HFFc6 (cell line): ENCODE results near the gene PANX2. TPM values are rescaled to one million over a fixed set of nuclear protein-coding genes. Genes with fewer than 3 reads are reported as not detected.
A peak's percentile ranks its signal among the peaks of the same experiment; 100 is the strongest.

ENCODE experiments used
- DNase-seq: peaks from one replicate; pipeline ENCODE4 v3.0.0-alpha.2; 2018
- H3K27ac Mint-ChIP-seq: 2 replicates; pipeline ENCODE4 v1.8.0; 2020; ENCODE audit warnings: mild to moderate bottlenecking, mixed read lengths
- H3K27me3 Mint-ChIP-seq: 2 replicates; pipeline ENCODE4 v1.8.0; 2021; ENCODE audit warnings: mild to moderate bottlenecking, moderate library complexity, mixed read lengths; ENCODE audit not compliant: insufficient read depth
- H3K36me3 Mint-ChIP-seq: 2 replicates; pipeline ENCODE4 v1.8.0; 2021; ENCODE audit warnings: low read depth, mixed read lengths
- H3K4me1 Mint-ChIP-seq: 2 replicates; pipeline ENCODE4 v1.8.0; 2020; ENCODE audit warnings: low read depth, mixed read lengths
- H3K4me3 Mint-ChIP-seq: 2 replicates; pipeline ENCODE4 v1.8.0; 2020; ENCODE audit warnings: mild to moderate bottlenecking, moderate library complexity, mixed read lengths
- H3K9me3 Mint-ChIP-seq: 2 replicates; pipeline ENCODE4 v1.8.0; 2020; ENCODE audit warnings: mild to moderate bottlenecking, mixed read lengths
- total RNA-seq, 6 experiments: library from RNA; stranded (reverse); fragmentation: NEBNext Ultra II Directional; extraction: Animal tissue kit (Norgen Biotek cat#: 25700); gene quantifications; 2 replicates in 1 of 6; 3 replicates in 5 of 6; pipeline ENCODE4 v1.2.3, GENCODE V29; 2021
- TF ChIP-seq, protein P1 (sequence below): fragments of 200-600 bp; sonication (generic); IDR thresholded peaks from 2 replicates; pipeline ENCODE4 v1.5.0; 2021; ENCODE audit warnings: antibody characterized with exemption, mild to moderate bottlenecking

The PANX2 gene
- total RNA-seq, 6 experiments from 2014 or later, result 1.2 to 2.3 (median 1.3) TPM

DNA sequence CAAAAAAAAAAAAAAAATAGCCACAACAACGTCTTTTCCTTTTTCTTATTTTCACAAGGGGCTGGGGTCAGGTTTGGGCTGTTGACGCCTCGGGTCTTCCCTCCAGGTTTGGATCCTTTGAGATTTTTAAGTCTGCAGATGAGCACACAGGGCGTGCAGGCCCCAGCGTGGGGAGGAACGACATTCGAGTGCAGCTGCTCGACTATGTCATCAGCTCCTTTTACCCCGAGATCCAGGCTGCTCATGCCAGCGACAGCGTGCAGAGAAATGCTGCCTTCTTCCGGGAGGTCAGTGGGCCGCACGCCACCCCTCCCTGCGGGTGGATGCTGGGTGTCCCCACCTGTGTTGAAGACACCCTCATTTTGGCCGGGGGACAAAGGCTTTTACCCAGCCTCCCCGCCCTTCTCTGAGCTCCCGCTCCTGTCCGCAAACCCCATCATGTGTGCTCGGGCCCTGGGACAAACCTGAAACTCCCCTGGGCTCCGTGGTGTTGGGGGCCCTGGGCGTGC lies 38.0 kb downstream of the PANX2 start:
- DNase-seq, result no peak
- H3K36me3 Mint-ChIP-seq, result peaks cover 32% of the 10 kb centered on the region
- no peaks in the 10 kb centered on the region for H3K4me1 Mint-ChIP-seq
- no peaks in the 10 kb centered on the region for H3K9me3 Mint-ChIP-seq
- peaks cover 8% of the 10 kb centered on the region for H3K27me3 Mint-ChIP-seq
- TF ChIP-seq, protein P1, sequence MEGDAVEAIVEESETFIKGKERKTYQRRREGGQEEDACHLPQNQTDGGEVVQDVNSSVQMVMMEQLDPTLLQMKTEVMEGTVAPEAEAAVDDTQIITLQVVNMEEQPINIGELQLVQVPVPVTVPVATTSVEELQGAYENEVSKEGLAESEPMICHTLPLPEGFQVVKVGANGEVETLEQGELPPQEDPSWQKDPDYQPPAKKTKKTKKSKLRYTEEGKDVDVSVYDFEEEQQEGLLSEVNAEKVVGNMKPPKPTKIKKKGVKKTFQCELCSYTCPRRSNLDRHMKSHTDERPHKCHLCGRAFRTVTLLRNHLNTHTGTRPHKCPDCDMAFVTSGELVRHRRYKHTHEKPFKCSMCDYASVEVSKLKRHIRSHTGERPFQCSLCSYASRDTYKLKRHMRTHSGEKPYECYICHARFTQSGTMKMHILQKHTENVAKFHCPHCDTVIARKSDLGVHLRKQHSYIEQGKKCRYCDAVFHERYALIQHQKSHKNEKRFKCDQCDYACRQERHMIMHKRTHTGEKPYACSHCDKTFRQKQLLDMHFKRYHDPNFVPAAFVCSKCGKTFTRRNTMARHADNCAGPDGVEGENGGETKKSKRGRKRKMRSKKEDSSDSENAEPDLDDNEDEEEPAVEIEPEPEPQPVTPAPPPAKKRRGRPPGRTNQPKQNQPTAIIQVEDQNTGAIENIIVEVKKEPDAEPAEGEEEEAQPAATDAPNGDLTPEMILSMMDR, result no peak
- H3K4me3 Mint-ChIP-seq, result no peak overlapping the region
- H3K27ac Mint-ChIP-seq, result no peak overlapping the region

DNA sequence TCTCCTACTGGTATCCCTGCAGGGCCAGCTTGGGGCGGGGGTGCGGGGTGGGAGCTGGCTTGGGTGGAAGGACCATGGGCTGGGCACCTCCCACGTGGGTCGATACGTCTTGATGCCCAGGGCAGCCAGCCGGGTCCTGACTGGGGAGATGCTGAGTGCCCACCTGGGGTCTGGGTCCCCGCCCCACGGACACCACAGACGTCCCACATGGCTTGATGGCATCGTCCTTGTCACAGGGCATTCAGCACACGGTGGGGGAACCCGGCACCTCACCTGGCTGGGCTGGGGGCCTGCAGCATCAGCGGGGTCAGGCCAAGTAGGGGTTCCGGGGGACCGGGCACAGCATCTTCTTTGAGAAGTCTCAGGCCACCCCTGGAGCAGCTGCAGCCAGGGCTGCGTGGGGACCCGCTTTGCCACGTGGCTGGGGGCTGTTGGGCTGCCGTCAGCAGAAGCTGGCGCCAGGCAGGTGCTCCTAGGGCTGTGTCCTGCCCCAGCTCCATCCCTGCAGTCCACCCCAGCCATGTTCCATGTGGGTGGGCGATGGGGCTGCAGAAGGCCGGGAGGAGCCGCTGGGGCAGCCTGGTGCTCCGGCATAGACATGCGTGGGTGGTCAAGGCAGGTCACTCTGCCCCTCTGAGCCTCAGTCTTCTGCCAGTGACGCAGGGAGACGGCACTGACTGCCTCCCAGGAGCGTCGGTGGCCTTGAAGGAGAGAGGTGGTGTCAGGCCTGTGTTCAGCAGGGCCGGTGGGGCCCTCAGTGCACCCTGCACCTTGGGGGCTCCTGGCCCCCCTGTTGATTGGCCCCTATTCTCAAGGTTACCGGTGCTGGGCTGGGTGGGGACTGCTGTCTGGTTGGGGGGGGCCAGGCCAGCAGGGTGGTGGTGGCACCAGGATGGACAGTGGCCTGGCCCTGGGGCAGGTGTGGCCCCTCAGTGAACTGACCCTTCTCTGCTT lies 38.7 kb downstream of the PANX2 start:
- no peaks in the 10 kb centered on the region for H3K9me3 Mint-ChIP-seq
- H3K27ac Mint-ChIP-seq, result no peak overlapping the region
- peaks cover 8% of the 10 kb centered on the region for H3K27me3 Mint-ChIP-seq
- peaks cover 32% of the 10 kb centered on the region for H3K36me3 Mint-ChIP-seq
- TF ChIP-seq, protein P1, result no peak
- DNase-seq, result no peak
- H3K4me1 Mint-ChIP-seq, result no peaks in the 10 kb centered on the region
- no peak overlapping the region for H3K4me3 Mint-ChIP-seq

DNA sequence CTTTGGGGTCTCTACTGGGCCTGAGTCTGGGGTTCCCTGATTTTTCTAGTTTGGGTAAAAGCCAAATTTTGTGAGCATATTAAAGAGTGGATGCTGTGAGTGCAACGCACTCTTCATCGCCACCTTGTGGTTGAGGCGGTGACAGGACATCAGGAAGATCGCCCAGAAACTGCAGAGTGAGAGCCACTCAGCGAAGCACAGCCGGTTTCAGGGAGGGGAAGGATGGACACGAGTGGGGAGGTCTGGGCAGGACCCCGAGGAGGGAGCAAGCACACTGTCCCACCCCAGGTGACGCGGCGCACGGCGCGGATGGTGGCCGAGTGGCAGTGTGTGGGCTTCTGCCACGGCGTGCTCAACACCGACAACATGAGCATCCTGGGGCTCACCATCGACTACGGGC lies 39.4 kb downstream of the PANX2 start:
- peak overlapping the region; percentile 18; the same call in 1 of the 2 replicates for H3K4me3 Mint-ChIP-seq
- peaks cover 35% of the 10 kb centered on the region for H3K36me3 Mint-ChIP-seq
- 0 out of 2 replicates have a peak overlapping the region, but pooled peaks have one; percentile 1 for H3K27ac Mint-ChIP-seq
- H3K9me3 Mint-ChIP-seq, result no peaks in the 10 kb centered on the region
- H3K4me1 Mint-ChIP-seq, result no peaks in the 10 kb centered on the region
- peaks cover 8% of the 10 kb centered on the region for H3K27me3 Mint-ChIP-seq
- TF ChIP-seq, protein P1, result peak; percentile 90
- peak; percentile 53 for DNase-seq

DNA sequence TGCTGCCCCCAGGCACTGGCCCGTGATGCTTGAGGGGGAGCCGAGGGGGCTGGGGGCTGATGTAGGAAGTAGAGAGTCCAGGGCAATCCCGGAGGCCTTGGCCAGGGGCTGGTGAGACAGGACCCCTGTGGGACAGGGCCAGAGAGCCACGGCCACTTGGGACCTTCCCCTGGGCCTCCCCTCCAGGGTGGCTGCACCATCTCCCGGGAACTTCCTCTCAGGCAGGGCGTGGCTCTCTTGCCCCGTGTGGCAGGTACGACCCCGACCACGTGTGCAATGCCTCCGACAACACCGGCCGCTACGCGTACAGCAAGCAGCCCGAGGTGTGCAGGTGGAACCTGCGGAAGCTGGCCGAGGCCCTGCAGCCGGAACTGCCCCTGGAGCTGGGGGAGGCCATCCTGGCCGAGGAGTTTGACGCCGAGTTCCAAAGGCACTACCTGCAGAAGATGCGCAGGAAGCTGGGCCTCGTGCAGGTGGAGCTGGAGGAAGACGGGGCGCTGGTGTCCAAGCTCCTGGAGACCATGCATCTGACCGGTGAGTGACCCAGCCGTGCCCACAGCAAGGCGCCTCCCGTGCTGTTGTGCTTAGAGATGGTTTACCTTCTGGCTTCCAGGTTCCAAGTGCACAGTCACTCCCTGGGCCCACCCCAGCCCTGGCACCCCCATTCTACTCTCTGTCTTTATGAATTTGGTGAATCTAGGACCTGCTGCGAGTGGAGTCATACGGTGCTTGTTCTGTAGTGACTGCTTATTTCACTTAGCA lies 40.0 kb downstream of the PANX2 start:
- no peak for DNase-seq
- Mint-ChIP-seq H3K4me1 (no peaks in the 10 kb centered on the region), H3K27ac (no peak overlapping the region), H3K9me3 (no peaks in the 10 kb centered on the region), H3K36me3 (peaks cover 37% of the 10 kb centered on the region), H3K4me3 (no peak overlapping the region), H3K27me3 (peaks cover 8% of the 10 kb centered on the region)
- TF ChIP-seq, protein P1, result no peak

DNA sequence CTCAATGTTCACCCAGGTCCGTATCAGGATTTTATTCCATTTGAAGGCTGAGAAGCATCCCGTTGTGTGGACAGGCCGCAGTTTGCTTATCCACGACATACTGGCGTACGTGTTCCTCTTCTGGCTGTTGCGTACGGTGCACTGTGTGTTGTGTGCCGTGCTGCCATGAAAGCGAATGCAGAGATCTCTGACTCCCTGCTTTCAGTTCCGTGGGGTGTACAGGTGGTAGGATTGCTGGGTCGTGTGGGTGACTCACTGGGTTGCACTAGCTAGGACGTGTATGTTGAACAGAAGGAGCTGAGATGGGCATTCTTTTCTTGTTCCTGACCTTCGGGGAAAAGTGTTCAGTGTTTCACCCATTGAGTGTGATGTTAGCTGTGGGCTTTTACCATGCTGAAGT lies 40.6 kb downstream of the PANX2 start:
- H3K9me3 Mint-ChIP-seq, result no peaks in the 10 kb centered on the region
- peaks cover 8% of the 10 kb centered on the region for H3K27me3 Mint-ChIP-seq
- peaks cover 37% of the 10 kb centered on the region for H3K36me3 Mint-ChIP-seq
- H3K4me1 Mint-ChIP-seq, result no peaks in the 10 kb centered on the region
- no peak overlapping the region for H3K27ac Mint-ChIP-seq
- TF ChIP-seq, protein P1, result no peak
- no peak overlapping the region for H3K4me3 Mint-ChIP-seq
- DNase-seq, result no peak
